IMR-90 (cell line): ENCODE data around the gene LRP5. TPM values are rescaled to one million over a fixed set of nuclear protein-coding genes. Genes with fewer than 3 reads are reported as not detected.

Experiments
- ATAC-seq: fragments of 200-7000 bp; cut with Tn5 transposase; 2 replicates; pipeline ENCODE4 v1.9.1; 2020; ENCODE audit warnings: low read depth, mild to moderate bottlenecking, moderate library complexity
- BruUV-seq: library from RNA; stranded (reverse); fragments of 400-500 nt; replicated peaks from 2 replicates; lab custom pipeline; 2021; lab: Mats Ljungman, UMichigan
- CTCF ChIA-PET: fragments of 300-600 bp; formaldehyde crosslinking; extraction: SDS; loops from one replicate; lab custom pipeline; 2021; ENCODE audit warnings: antibody characterized with exemption; lab: Yijun Ruan, JAX
- POLR2A ChIA-PET: fragments of 300-600 bp; sonication (Branson Sonifier 250); formaldehyde crosslinking; loops from one replicate; lab custom pipeline; 2022; ENCODE audit warnings: antibody characterized with exemption; ENCODE audit not compliant: unreplicated experiment; lab: Charles Lee
- DNase-seq: peaks from one replicate; pipeline ENCODE4 v3.0.0; 2013
- H2AFZ ChIP-seq: replicated peaks from 2 replicates; pipeline ENCODE3; 2013; ENCODE audit warnings: low read length, mild to moderate bottlenecking; ENCODE audit not compliant: poor library complexity
- H2AK5ac ChIP-seq: 2 replicates; pipeline ENCODE4 v1.6.1; 2013; ENCODE audit warnings: low read depth, low read length, inconsistent platforms
- H2AK9ac ChIP-seq: replicated peaks from 2 replicates; pipeline ENCODE3; 2013; ENCODE audit warnings: mild to moderate bottlenecking, low read depth, low read length, moderate library complexity; ENCODE audit not compliant: poor library complexity
- H2BK120ac ChIP-seq: 2 replicates; pipeline ENCODE4 v1.6.1; 2013; ENCODE audit warnings: low read depth, low read length, inconsistent platforms
- H2BK15ac ChIP-seq: 3 replicates; pipeline ENCODE4 v1.6.1; 2013; ENCODE audit warnings: low read depth, low read length, inconsistent platforms
- H2BK20ac ChIP-seq: 2 replicates; pipeline ENCODE4 v1.6.1; 2013; ENCODE audit warnings: low read depth, mild to moderate bottlenecking, inconsistent platforms, low read length, moderate library complexity
- H2BK5ac ChIP-seq: 2 replicates; pipeline ENCODE4 v1.6.1; 2013; ENCODE audit warnings: mild to moderate bottlenecking, low read depth, low read length, inconsistent platforms; ENCODE audit not compliant: poor library complexity, severe bottlenecking
- H3K14ac ChIP-seq: replicated peaks from 2 replicates; pipeline ENCODE4 v1.6.1; 2013; ENCODE audit warnings: low read depth, low read length, inconsistent platforms
- H3K18ac ChIP-seq: 2 replicates; pipeline ENCODE4 v1.6.1; 2013; ENCODE audit warnings: low read depth, low read length, control low read depth
- H3K23ac ChIP-seq: 2 replicates; pipeline ENCODE4 v1.6.1; 2013; ENCODE audit warnings: low read depth, low read length, inconsistent platforms
- H3K27ac ChIP-seq: 2 replicates; pipeline ENCODE4 v1.5.1; 2013; ENCODE audit warnings: mild to moderate bottlenecking, control low read depth, low read length; ENCODE audit not compliant: insufficient read depth
- H3K27me3 ChIP-seq: 2 replicates; pipeline ENCODE4 v1.6.1; 2013; ENCODE audit warnings: low read length; ENCODE audit not compliant: control insufficient read depth, insufficient read depth
- H3K36me3 ChIP-seq: 2 replicates; pipeline ENCODE4 v1.6.1; 2013; ENCODE audit warnings: low read length, mixed read lengths; ENCODE audit not compliant: control insufficient read depth, insufficient read depth
- H3K4ac ChIP-seq: 2 replicates; pipeline ENCODE4 v1.6.1; 2013; ENCODE audit warnings: low read depth, low read length, inconsistent platforms
- H3K4me1 ChIP-seq: 2 replicates; pipeline ENCODE4 v1.6.1; 2013; ENCODE audit warnings: low read length, mixed read lengths; ENCODE audit not compliant: control insufficient read depth, insufficient read depth
- H3K4me2 ChIP-seq: 2 replicates; pipeline ENCODE4 v1.6.1; 2013; ENCODE audit warnings: low read depth, mild to moderate bottlenecking, control low read depth, low read length, moderate library complexity
- H3K4me3 ChIP-seq: 2 replicates; pipeline ENCODE4 v1.5.1; 2013; ENCODE audit warnings: low read depth, mild to moderate bottlenecking, control low read depth, low read length, moderate library complexity; ENCODE audit not compliant: insufficient read depth
- H3K56ac ChIP-seq: 2 replicates; pipeline ENCODE4 v1.6.1; 2013; ENCODE audit warnings: low read length, inconsistent platforms; ENCODE audit not compliant: insufficient read depth; ENCODE audit errors: extremely low read depth
- H3K79me1 ChIP-seq, 2 experiments: 2 replicates each; pipeline ENCODE4 v1.6.1; 2013; ENCODE audit warnings: low read length in 2 of 2, inconsistent platforms in 1 of 2, low read depth in 1 of 2
- H3K9ac ChIP-seq: 2 replicates; pipeline ENCODE4 v1.6.1; 2013; ENCODE audit warnings: low read depth, low read length, control low read depth
- H3K9me1 ChIP-seq: 2 replicates; pipeline ENCODE4 v1.6.1; 2013; ENCODE audit warnings: low read length, inconsistent platforms; ENCODE audit not compliant: insufficient read depth
- H3K9me3 ChIP-seq: 2 replicates; pipeline ENCODE4 v1.6.1; 2013; ENCODE audit warnings: low read length; ENCODE audit not compliant: control insufficient read depth, insufficient read depth
- H4K20me1 ChIP-seq: 2 replicates; pipeline ENCODE4 v1.6.1; 2013; ENCODE audit warnings: low read length, inconsistent platforms; ENCODE audit not compliant: insufficient read depth
- H4K5ac ChIP-seq: 2 replicates; pipeline ENCODE4 v1.6.1; 2013; ENCODE audit warnings: mild to moderate bottlenecking, low read depth, low read length, control low read depth
- H4K8ac ChIP-seq, 2 experiments: 2 replicates each; pipeline ENCODE4 v1.6.1; 2013; ENCODE audit warnings: low read depth in 2 of 2, low read length in 2 of 2, control low read depth in 1 of 2, inconsistent platforms in 1 of 2
- H4K91ac ChIP-seq: 2 replicates; pipeline ENCODE4 v1.6.1; 2013; ENCODE audit warnings: low read depth, low read length, inconsistent platforms; ENCODE audit not compliant: insufficient read depth
- FOS ChIP-seq: fragments of 150-350 bp; IDR thresholded peaks from 2 replicates; pipeline ENCODE4 v1.6.1; 2016; ENCODE audit warnings: low read depth, low read length
- NFE2L2 ChIP-seq: fragments of 150-350 bp; IDR thresholded peaks from 2 replicates; pipeline ENCODE4 v1.6.1; 2016; ENCODE audit warnings: low read depth, mild to moderate bottlenecking, low read length
- WGBS, 2 experiments: methylation state at CpG; one replicate each; pipeline versions ENCODE4 v1.1.5 to v1.1.7; 2013; ENCODE audit warnings: missing lambda C conversion rate in 2 of 2; ENCODE audit not compliant: insufficient read length in 1 of 2; ENCODE audit errors: extremely low coverage in 2 of 2; 5-methylcytosine and 5-hydroxymethylcytosine counted together
- dilution Hi-C: fragments of 300-500 bp; cut with HindIII; formaldehyde crosslinking; loops from one replicate; pipeline ENCODE4 v1.14.3; 2018; ENCODE audit warnings: low sequenced_read_pairs; ENCODE audit not compliant: unreplicated experiment
- in situ Hi-C: fragments of 300-500 bp; cut with MboI; formaldehyde crosslinking; loops from 3 replicates; pipeline ENCODE4 v1.14.3; 2019; ENCODE audit warnings: low sequenced_read_pairs, inconsistent platforms, mixed read lengths
- intact Hi-C: fragments of 100-400 bp; cut with micrococcal nuclease; formaldehyde crosslinking; loops from 2 replicates; pipeline ENCODE4 v1.10.0; 2022
- polyA plus RNA-seq, 3 experiments: library from polyadenylated mRNA; depleted of rRNA; stranded (reverse); fragments of >200 nt; gene quantifications; 2 replicates each; pipeline ENCODE4 v1.2.3, GENCODE V29; 2012; ENCODE audit warnings: low replicate concordance in 1 of 3
- total RNA-seq: library from RNA; depleted of rRNA; stranded (reverse); fragments of >200 nt; gene quantifications from 2 replicates; pipeline ENCODE4 v1.2.3, GENCODE V29; 2012

The LRP5 gene
- total and polyA plus RNA-seq, 2 of the 4 experiments (the other 2 are of a cell fraction), result 10.4 to 15.0 TPM

GRCh38 chr11:68293708-68294107, 18.7 kb upstream of the LRP5 start:
- H2AK9ac ChIP-seq, result no peak overlapping the region
- no peak overlapping the region for H3K18ac ChIP-seq
- ChIA-PET POLR2A (no interaction called here), CTCF (interaction anchor here (0.7 kb wide), 1 partner anchor 101 kb away, joined by 3 read pairs; no protein-coding TSS in a partner anchor)
- ATAC-seq (no peak), DNase-seq (no peak)
- H2AK5ac ChIP-seq, result no peak overlapping the region
- no peak overlapping the region for H4K91ac ChIP-seq
- no peaks in the 10 kb centered on the region for H4K20me1 ChIP-seq
- H3K56ac ChIP-seq, result no peak overlapping the region
- no peak overlapping the region for H2BK120ac ChIP-seq
- in situ Hi-C loops (no loop called here), intact Hi-C loops (no loop called here), dilution Hi-C loops (no loop called here)
- no peak overlapping the region for H3K4ac ChIP-seq
- H3K4me2 ChIP-seq, result no peak overlapping the region
- H3K27ac ChIP-seq, result no peak overlapping the region
- no peak for TF ChIP-seq FOS
- TF ChIP-seq NFE2L2, result no peak
- 71% methylated on average over 1 of the region's 2 CpGs; no CpG with 5 or more reads in 1 of the 2 experiments for WGBS, 2 experiments
- no peak overlapping the region for H3K14ac ChIP-seq
- H3K36me3 ChIP-seq, result no peaks in the 10 kb centered on the region
- H2BK5ac ChIP-seq, result no peak overlapping the region
- peaks cover 4% of the 10 kb centered on the region for H3K9me3 ChIP-seq
- no peak overlapping the region for H3K4me3 ChIP-seq
- H4K8ac ChIP-seq, result no peak overlapping the region
- H2BK20ac ChIP-seq, result no peak overlapping the region
- BruUV-seq, result no TSS peak
- H3K79me1 ChIP-seq, result no peaks in the 10 kb centered on the region
- H3K27me3 ChIP-seq, result peaks cover 2% of the 10 kb centered on the region; the same call in 1 of the 2 replicates
- no peak overlapping the region for H3K9ac ChIP-seq
- no peak overlapping the region for H3K23ac ChIP-seq
- H4K5ac ChIP-seq, result no peak overlapping the region
- H2AFZ ChIP-seq, result no peak overlapping the region
- no peaks in the 10 kb centered on the region for H3K9me1 ChIP-seq
- H2BK15ac ChIP-seq, result no peak overlapping the region
- H3K4me1 ChIP-seq, result no peaks in the 10 kb centered on the region; the same call in 1 of the 2 replicates
